HG03139 (cell line): ENCODE measurements around the gene SLC35B4.

Source experiments
- ATAC-seq: cut with Tn5 transposase; IDR thresholded peaks from one replicate; pipeline ENCODE4 v1.9.1; 2021; ENCODE audit not compliant: unreplicated experiment

SLC35B4 gene

GRCh38 chr7:134332892-134333291, 16.2 kb upstream of the SLC35B4 start:
- ATAC-seq: no peak

- ATAC-seq: no peak
Observed at GRCh38 chr7:134331393-134331792, 14.7 kb upstream of the SLC35B4 start.

GRCh38 chr7:134330974-134331373, 14.2 kb upstream of the SLC35B4 start:
- no peak for ATAC-seq

- ATAC-seq: no peak
Observed at GRCh38 chr7:134329614-134330346, 13.1 kb upstream of the SLC35B4 start.

- ATAC-seq: no peak
Observed at GRCh38 chr7:134328900-134329299, 12.2 kb upstream of the SLC35B4 start.

GRCh38 chr7:134327896-134328295, 11.2 kb upstream of the SLC35B4 start:
- peak; percentile 89 for ATAC-seq

GRCh38 chr7:134324107-134324506, 7.4 kb upstream of the SLC35B4 start:
- no peak for ATAC-seq

- ATAC-seq: no peak
Observed at GRCh38 chr7:134320201-134320600, 3.5 kb upstream of the SLC35B4 start.

GRCh38 chr7:134318443-134318842, 1.7 kb upstream of the SLC35B4 start:
- ATAC-seq: no peak

GRCh38 chr7:134317434-134317833, 704 bp upstream of the SLC35B4 start:
- no peak for ATAC-seq

GRCh38 chr7:134315679-134316538, 821 bp downstream of the SLC35B4 start:
- no peak for ATAC-seq

GRCh38 chr7:134313543-134313942, 3.2 kb downstream of the SLC35B4 start:
- ATAC-seq: no peak

- ATAC-seq: no peak
Observed at GRCh38 chr7:134312717-134313116, 4.0 kb downstream of the SLC35B4 start.

GRCh38 chr7:134311807-134312206, 4.9 kb downstream of the SLC35B4 start:
- ATAC-seq: no peak

- ATAC-seq: no peak
Observed at GRCh38 chr7:134308548-134308947, 8.2 kb downstream of the SLC35B4 start.

GRCh38 chr7:134307320-134307719, 9.4 kb downstream of the SLC35B4 start:
- no peak for ATAC-seq

GRCh38 chr7:134302120-134302519, 14.6 kb downstream of the SLC35B4 start:
- no peak for ATAC-seq

- ATAC-seq: no peak
Observed at GRCh38 chr7:134301592-134301991, 15.1 kb downstream of the SLC35B4 start.

GRCh38 chr7:134300988-134301387, 15.7 kb downstream of the SLC35B4 start:
- ATAC-seq: no peak

GRCh38 chr7:134298902-134299683, 17.6 kb downstream of the SLC35B4 start:
- peak; percentile 45 for ATAC-seq

GRCh38 chr7:134297489-134297888, 19.2 kb downstream of the SLC35B4 start:
- ATAC-seq: no peak
